Stomach (tissue), 9 donors: Measurements from ENCODE around the gene U2AF1L4. TPM values are rescaled to one million over a fixed set of nuclear protein-coding genes. Genes with fewer than 3 reads are reported as not detected.

Source experiments
- DNase-seq, 2 donors: peaks; one replicate each; pipeline versions ENCODE4 v3.0.0 to v3.0.0-alpha.2; 2013 to 2019
- H3K27ac ChIP-seq, 5 donors: fragments of 200-600 bp in 4 of 5; sonication (generic) in 4 of 5; one replicate each; pipeline ENCODE4 v1.5.1; 2013 to 2019; ENCODE audit warnings: mild to moderate bottlenecking in 1 of 5, moderate library complexity in 1 of 5
- H3K27me3 ChIP-seq, 3 donors: fragments of 200-600 bp; sonication (generic); one replicate each; pipeline ENCODE4 v1.5.1; 2017 to 2019; ENCODE audit warnings: mixed run types in 1 of 3
- H3K36me3 ChIP-seq, 4 donors: fragments of 200-600 bp; sonication (generic); 1 replicate in 3 of 4; 2 replicates in 1 of 4; pipeline ENCODE4 v1.5.1; 2016 to 2019
- H3K4me1 ChIP-seq, 4 donors: fragments of 200-600 bp; sonication (generic); one replicate each; pipeline ENCODE4 v1.5.1; 2016 to 2019
- H3K4me3 ChIP-seq, 4 donors: fragments of 200-600 bp; sonication (generic) in 3 of 4; one replicate each; pipeline ENCODE4 v1.5.1; 2016 to 2019; ENCODE audit warnings: mild to moderate bottlenecking in 1 of 4
- H3K9me3 ChIP-seq, 4 donors: fragments of 200-600 bp; sonication (generic); one replicate each; pipeline ENCODE4 v1.5.1; 2016 to 2019
- CTCF ChIP-seq, 7 experiments: fragments of 450-650 bp in 4 of 7; fragments of 200-600 bp in 3 of 7; sonication (generic) in 3 of 7; IDR thresholded peaks; one replicate each; pipeline ENCODE4 v1.5.1; 2016 to 2019; ENCODE audit warnings: antibody characterized with exemption in 7 of 7, control low read depth in 2 of 7, mild to moderate bottlenecking in 1 of 7
- EP300 ChIP-seq: sonication (generic); formaldehyde crosslinking; IDR thresholded peaks from one replicate; pipeline ENCODE4 v1.6.1; 2017; ENCODE audit warnings: antibody characterized with exemption
- POLR2A ChIP-seq, 4 donors: fragments of 450-650 bp; IDR thresholded peaks; one replicate each; pipeline ENCODE4 v1.6.1; 2016; ENCODE audit warnings: antibody characterized with exemption in 4 of 4, control low read depth in 2 of 4, mild to moderate bottlenecking in 1 of 4, moderate library complexity in 1 of 4
- POLR2AphosphoS5 ChIP-seq, 3 donors: sonication (generic); formaldehyde crosslinking; IDR thresholded peaks; one replicate each; pipeline ENCODE4 v1.6.1; 2016; ENCODE audit warnings: antibody characterized with exemption in 3 of 3
- WGBS, 5 donors: extraction: QIAGEN DNeasy Blood & Tissue Kit in 3 of 5; methylation state at CpG; one replicate each; pipeline versions ENCODE4 v1.1.5 to v1.1.7; 2013 to 2018; 5-methylcytosine and 5-hydroxymethylcytosine counted together
- intact Hi-C: fragments of 100-400 bp; cut with DNase I; formaldehyde crosslinking; loops from one replicate; pipeline ENCODE4 v1.15.1; 2023; ENCODE audit warnings: low total_unique reads
- polyA plus RNA-seq, 3 donors: library from polyadenylated mRNA; stranded (reverse); fragments of 200-250 nt; gene quantifications; one replicate each; pipeline ENCODE4 v1.2.3, GENCODE V29; 2013
- total RNA-seq, 5 donors: library from RNA; depleted of rRNA; stranded (reverse); fragments of >200 nt; gene quantifications; one replicate each; pipeline versions ENCODE4 v1.1.0 to v1.2.3, GENCODE V29; 2014 to 2016
- donor health status: healthy with polysubstance abuse.
- donor health status: Bipolar disorder and iron deficiency.
- donor health status: healthy.

U2AF1L4 gene
- total and polyA plus RNA-seq, 8 donors: 11.4 to 98.0 (median 48.9) TPM

GRCh38 chr19:35721374-35721773 lies 23.8 kb downstream of the U2AF1L4 start:
- no peak for DNase-seq
- Histone ChIP-seq H3K27me3 (no peaks in the 10 kb centered on the region), H3K4me1 (peaks cover 15 to 41% (median 32%) of the 10 kb centered on the region in 4 donors), H3K4me3 (no peak overlapping the region), H3K9me3 (no peaks in the 10 kb centered on the region), H3K36me3 (peaks cover 59 to 70% (median 69%) of the 10 kb centered on the region in 4 donors), H3K27ac (no peak overlapping the region)
- TF ChIP-seq POLR2AphosphoS5 (IDR thresholded peaks at IDR 0.05) (no peak), POLR2A (IDR thresholded peaks at IDR 0.05) (no peak), CTCF (IDR thresholded peaks at IDR 0.05) (no peak), EP300 (no peak)
- WGBS, 5 donors: 90 to 94% (median 93%) methylated on average over 11 to 16 of the region's 16 CpGs
- intact Hi-C loops: no loop called here

- peak in 1 of 2 donors; percentile 7 for DNase-seq
- intact Hi-C loops: no loop called here
Observed at GRCh38 chr19:35720648-35721047, 24.6 kb downstream of the U2AF1L4 start.

GRCh38 chr19:35720163-35720524 lies 25.1 kb downstream of the U2AF1L4 start:
- H3K9me3 ChIP-seq: no peaks in the 10 kb centered on the region
- DNase-seq: no peak
- H3K36me3 ChIP-seq: peaks cover 46 to 58% (median 56%) of the 10 kb centered on the region in 4 donors
- H3K4me3 ChIP-seq: no peak overlapping the region
- no peak for TF ChIP-seq CTCF (IDR thresholded peaks at IDR 0.05)
- 88 to 94% (median 92%) methylated on average over 9 of the region's 9 CpGs for WGBS, 5 donors
- intact Hi-C loops: no loop called here
- no peak overlapping the region for H3K27ac ChIP-seq
- no peaks in the 10 kb centered on the region for H3K27me3 ChIP-seq
- peaks cover 25 to 53% (median 45%) of the 10 kb centered on the region in 4 donors for H3K4me1 ChIP-seq

More at GRCh38 chr19:35720648-35721047, 24.6 kb downstream of the U2AF1L4 start:
- H3K4me1 ChIP-seq: peaks cover 22 to 48% (median 40%) of the 10 kb centered on the region in 4 donors
- no peaks in the 10 kb centered on the region for H3K9me3 ChIP-seq
- H3K27me3 ChIP-seq: no peaks in the 10 kb centered on the region
- no peak for TF ChIP-seq POLR2A (IDR thresholded peaks at IDR 0.05)
- no peak for TF ChIP-seq CTCF (IDR thresholded peaks at IDR 0.05)
- no peak for TF ChIP-seq EP300
- no peak for TF ChIP-seq POLR2AphosphoS5 (IDR thresholded peaks at IDR 0.05)
- H3K4me3 ChIP-seq: no peak overlapping the region
- peaks cover 51 to 63% (median 61%) of the 10 kb centered on the region in 4 donors for H3K36me3 ChIP-seq
- no peak overlapping the region for H3K27ac ChIP-seq
- WGBS, 5 donors: 87 to 95% (median 88%) methylated on average over 6 to 17 of the region's 17 CpGs

- Histone ChIP-seq H3K36me3 (peaks cover 41 to 52% (median 51%) of the 10 kb centered on the region in 4 donors), H3K27me3 (no peaks in the 10 kb centered on the region), H3K27ac (peak overlapping the region in 2 of 5 donors; percentile 87 to 94), H3K4me3 (peak overlapping the region in 3 of 4 donors; percentile 93 to 99 (median 98)), H3K9me3 (no peaks in the 10 kb centered on the region), H3K4me1 (peaks cover 25 to 57% (median 46%) of the 10 kb centered on the region in 4 donors)
- peak in 1 of 2 donors; percentile 16 for DNase-seq
- TF ChIP-seq POLR2AphosphoS5 (IDR thresholded peaks at IDR 0.05) (no peak), POLR2A (IDR thresholded peaks at IDR 0.05) (no peak), EP300 (no peak), CTCF (IDR thresholded peaks at IDR 0.05) (no peak)
- intact Hi-C loops: loop anchor here (10.0 kb wide), 1 partner anchor 175 kb away; the partner anchor contains the start of gene TMEM147
- 84 to 89% (median 86%) methylated on average over 30 to 32 of the region's 32 CpGs for WGBS, 5 donors
Observed at GRCh38 chr19:35719402-35720162, 25.6 kb downstream of the U2AF1L4 start.
